Aorta (tissue), 5 donors: ENCODE results near the gene ERC1. TPM values are rescaled to one million over a fixed set of nuclear protein-coding genes. Genes with fewer than 3 reads are reported as not detected.

ENCODE experiments used
- ATAC-seq: fragments of 200-7000 bp; cut with Tn5 transposase; one replicate; pipeline ENCODE4 v1.9.1; 2022; ENCODE audit warnings: moderate library complexity; ENCODE audit not compliant: low FRiP score
- DNase-seq, 2 donors: peaks; one replicate each; pipeline ENCODE4 v3.0.0-alpha.2; 2020
- H3K27ac ChIP-seq, 2 donors: one replicate each; pipeline ENCODE4 v1.5.1; 2013; ENCODE audit warnings: low read length in 2 of 2, mild to moderate bottlenecking in 2 of 2, moderate library complexity in 2 of 2, control low read depth in 1 of 2, inconsistent platforms in 1 of 2, low read depth in 1 of 2
- H3K27me3 ChIP-seq, 2 donors: one replicate each; pipeline ENCODE4 v1.6.1; 2013; ENCODE audit warnings: control low read depth in 1 of 2, low read length in 1 of 2, mild to moderate bottlenecking in 1 of 2, moderate library complexity in 1 of 2; ENCODE audit not compliant: insufficient read depth in 2 of 2, control insufficient read depth in 1 of 2
- H3K36me3 ChIP-seq, 2 donors: one replicate each; pipeline ENCODE4 v1.6.1; 2013; ENCODE audit warnings: control low read depth in 1 of 2, low read length in 1 of 2, mild to moderate bottlenecking in 1 of 2; ENCODE audit not compliant: insufficient read depth in 2 of 2, control insufficient read depth in 1 of 2
- H3K4me1 ChIP-seq, 2 donors: one replicate each; pipeline ENCODE4 v1.6.1; 2013; ENCODE audit warnings: low read length in 2 of 2, control low read depth in 1 of 2, mild to moderate bottlenecking in 1 of 2, moderate library complexity in 1 of 2; ENCODE audit not compliant: insufficient read depth in 2 of 2, control insufficient read depth in 1 of 2
- H3K4me3 ChIP-seq, 2 donors: one replicate each; pipeline ENCODE4 v1.5.1; 2013; ENCODE audit warnings: low read length in 2 of 2, control low read depth in 1 of 2, mild to moderate bottlenecking in 1 of 2
- H3K9me3 ChIP-seq: one replicate; pipeline ENCODE4 v1.6.1; 2013; ENCODE audit warnings: mild to moderate bottlenecking, low read length; ENCODE audit not compliant: control insufficient read depth
- WGBS, 2 donors: extraction: QIAGEN DNeasy Blood & Tissue Kit; methylation state at CpG; one replicate each; pipeline ENCODE4 v1.1.7; 2013; 5-methylcytosine and 5-hydroxymethylcytosine counted together
- intact Hi-C, 2 donors: fragments of 100-400 bp; cut with DNase I; formaldehyde crosslinking; loops; one replicate each; pipeline versions ENCODE4 v1.14.2 to v1.15.0; 2022
- polyA plus RNA-seq, 2 donors: library from polyadenylated mRNA; stranded (reverse); fragments of 200-250 nt; gene quantifications; one replicate each; pipeline ENCODE4 v1.2.3, GENCODE V29; 2013
- total RNA-seq, 2 donors: library from RNA; stranded (reverse); fragmentation: NEBNext Ultra II Directional; extraction: Animal tissue kit (Norgen Biotek cat#: 25700); gene quantifications; one replicate each; pipeline ENCODE4 v1.2.1, GENCODE V29; 2021
- donor health status: healthy with polysubstance abuse.
- donor health status: Bipolar disorder and iron deficiency.
- donor health status: DM: no; HTN: no; CAD: no.
- donor health status: DM: no; HTN: no; CAD: no.
- donor health status: DM: yes; HTN: yes; CAD: no.

Gene ERC1
- total and polyA plus RNA-seq, 4 donors: 8.1 to 99.8 (median 45.3) TPM

DNA sequence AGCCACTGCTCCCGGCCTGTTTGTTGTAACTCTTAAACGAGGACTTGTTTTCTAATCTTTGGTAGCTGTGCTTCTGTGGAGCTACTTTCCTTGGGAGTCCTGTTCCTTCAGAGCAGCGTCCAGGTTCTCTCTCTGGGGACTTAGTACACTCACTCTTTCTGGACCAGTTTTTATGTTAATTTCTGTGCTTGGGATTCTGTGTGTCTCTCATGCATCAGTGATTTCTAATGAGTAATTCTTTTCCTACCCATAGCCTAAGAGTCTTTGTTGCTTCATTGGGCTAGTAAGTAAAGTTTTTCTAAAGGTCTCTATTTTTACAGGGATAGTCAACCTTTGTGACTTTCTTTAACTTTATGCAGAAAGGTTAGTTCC lies 314.0 kb downstream of the ERC1 start:
- Histone ChIP-seq H3K36me3 (no peaks in the 10 kb centered on the region), H3K27me3 (no peaks in the 10 kb centered on the region), H3K4me1 (peaks cover 0 to 2% of the 10 kb centered on the region in 2 donors), H3K27ac (no peak overlapping the region), H3K4me3 (no peak overlapping the region), H3K9me3 (no peaks in the 10 kb centered on the region)
- WGBS, 2 donors: 87% methylated on average over 3 of the region's 3 CpGs
- intact Hi-C loops: no loop called here
- DNase-seq (no peak), ATAC-seq (no peak)

DNA sequence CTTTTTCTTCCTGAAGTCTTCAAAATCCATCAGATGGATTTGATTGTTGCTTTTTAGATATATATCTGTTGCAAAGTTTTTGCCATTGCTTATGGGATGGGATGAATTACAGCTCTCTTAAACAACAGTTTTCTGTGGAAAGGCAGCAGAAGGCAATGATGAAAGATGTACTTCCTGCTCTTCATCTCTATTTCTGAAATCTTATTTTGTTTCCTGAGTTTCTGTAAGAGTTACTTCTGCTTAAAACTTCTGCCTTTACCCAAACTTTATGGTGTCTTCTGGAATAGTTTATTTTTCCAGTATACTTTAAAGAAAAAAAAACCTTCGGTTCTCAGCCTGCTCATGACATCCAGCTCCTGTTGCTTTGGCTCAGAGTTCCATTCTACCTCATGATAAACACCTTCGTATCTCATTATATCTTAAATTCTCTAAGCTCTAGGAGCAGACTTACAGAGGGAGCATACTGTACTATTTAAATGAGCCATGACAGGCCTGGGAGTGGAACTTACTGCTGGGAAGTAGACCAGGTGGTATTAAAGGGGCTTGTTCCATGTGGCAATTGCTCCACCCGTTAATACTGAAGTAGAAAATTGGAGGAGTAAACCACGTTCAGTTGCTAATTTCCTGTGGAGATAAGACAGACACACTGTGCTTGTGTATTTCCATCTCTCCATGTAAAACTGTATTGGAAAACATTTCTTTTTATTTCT lies 314.9 kb downstream of the ERC1 start:
- no peak overlapping the region for H3K27ac ChIP-seq
- DNase-seq: no peak
- H3K27me3 ChIP-seq: no peaks in the 10 kb centered on the region
- H3K9me3 ChIP-seq: no peaks in the 10 kb centered on the region
- ATAC-seq: no peak
- WGBS, 2 donors: 63 to 65% methylated on average over 4 of the region's 4 CpGs
- intact Hi-C loops: no loop called here
- H3K4me1 ChIP-seq: peaks cover 0 to 2% of the 10 kb centered on the region in 2 donors
- no peaks in the 10 kb centered on the region for H3K36me3 ChIP-seq
- H3K4me3 ChIP-seq: no peak overlapping the region

DNA sequence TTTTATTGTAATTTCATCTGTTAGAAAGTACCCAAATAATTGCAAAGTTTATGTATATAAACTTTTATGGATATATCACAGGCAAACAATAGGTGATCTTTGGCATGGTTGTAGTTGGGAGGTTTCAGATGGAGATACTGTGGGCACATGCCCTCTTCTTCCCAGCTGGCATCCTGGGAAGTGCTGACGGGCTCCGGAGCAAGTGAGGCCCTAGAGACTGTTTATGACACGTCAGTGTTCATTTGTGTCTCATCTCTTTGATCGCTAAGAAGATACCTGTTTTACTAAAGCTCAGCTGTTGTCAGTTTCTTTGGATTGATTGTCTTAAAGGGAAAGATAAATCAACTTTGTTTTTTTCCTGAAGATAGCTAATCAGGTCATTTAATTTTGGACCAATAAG lies 315.8 kb downstream of the ERC1 start:
- no peak overlapping the region for H3K4me3 ChIP-seq
- no peak overlapping the region for H3K27ac ChIP-seq
- intact Hi-C loops: no loop called here
- 85 to 86% methylated on average over 4 of the region's 4 CpGs for WGBS, 2 donors
- H3K9me3 ChIP-seq: no peaks in the 10 kb centered on the region
- peaks cover 0 to 2% of the 10 kb centered on the region in 2 donors for H3K4me1 ChIP-seq
- H3K27me3 ChIP-seq: no peaks in the 10 kb centered on the region
- H3K36me3 ChIP-seq: no peaks in the 10 kb centered on the region
- no peak for ATAC-seq
- no peak for DNase-seq

GRCh38 chr12:1307796-1308195 lies 316.8 kb downstream of the ERC1 start:
- peaks cover 0 to 2% of the 10 kb centered on the region in 2 donors for H3K4me1 ChIP-seq
- no peak overlapping the region for H3K4me3 ChIP-seq
- ATAC-seq: no peak
- no peaks in the 10 kb centered on the region for H3K27me3 ChIP-seq
- no peaks in the 10 kb centered on the region for H3K9me3 ChIP-seq
- H3K27ac ChIP-seq: no peak overlapping the region
- 93 to 98% methylated on average over 1 of the region's 1 CpG for WGBS, 2 donors
- no peaks in the 10 kb centered on the region for H3K36me3 ChIP-seq
- intact Hi-C loops: no loop called here
- DNase-seq: no peak

DNA sequence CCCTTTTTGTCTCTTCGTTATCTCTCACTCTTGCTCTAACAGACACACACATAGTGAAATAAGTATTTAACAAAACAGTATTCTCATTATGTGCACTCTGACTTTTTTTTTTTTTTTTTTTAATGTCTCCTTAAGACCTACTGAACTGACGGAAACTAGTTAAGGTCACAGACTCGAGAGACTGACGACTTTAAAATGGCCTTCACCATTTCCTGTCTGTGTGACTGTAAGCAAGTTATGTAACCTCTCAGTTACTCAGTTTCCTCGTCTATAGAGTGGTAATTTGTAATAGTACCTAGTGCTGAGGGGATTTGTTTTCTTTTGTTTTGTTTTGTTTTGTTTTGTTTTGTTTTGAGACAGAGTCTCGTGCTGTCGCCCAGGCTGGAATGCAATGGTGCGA lies 318.6 kb downstream of the ERC1 start:
- ATAC-seq (no peak), DNase-seq (no peak)
- Histone ChIP-seq H3K27ac (no peak overlapping the region), H3K36me3 (no peaks in the 10 kb centered on the region), H3K27me3 (no peaks in the 10 kb centered on the region), H3K4me3 (no peak overlapping the region), H3K4me1 (peaks cover 0 to 2% of the 10 kb centered on the region in 2 donors), H3K9me3 (no peaks in the 10 kb centered on the region)
- intact Hi-C loops: no loop called here
- WGBS, 2 donors: 92 to 98% methylated on average over 8 of the region's 8 CpGs

DNA sequence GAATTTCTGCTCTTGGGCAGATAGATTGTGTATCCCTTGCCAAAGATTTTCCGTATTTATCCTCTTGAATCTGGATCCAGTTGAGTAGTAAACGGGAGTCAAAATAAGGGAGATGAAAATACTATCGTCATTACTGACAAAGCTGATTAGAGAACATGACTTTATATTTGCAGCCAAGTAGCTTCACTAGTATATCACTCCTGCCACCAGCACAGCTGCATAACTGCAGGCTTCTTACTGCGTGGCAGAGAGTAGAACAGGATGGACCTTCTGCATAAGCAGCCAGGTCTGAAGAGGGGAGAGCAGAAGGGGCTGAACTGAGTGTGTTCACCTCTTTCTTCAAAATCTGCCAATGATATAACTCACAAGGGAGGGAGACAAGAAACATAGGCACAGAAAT lies 319.6 kb downstream of the ERC1 start:
- ATAC-seq: no peak

DNA sequence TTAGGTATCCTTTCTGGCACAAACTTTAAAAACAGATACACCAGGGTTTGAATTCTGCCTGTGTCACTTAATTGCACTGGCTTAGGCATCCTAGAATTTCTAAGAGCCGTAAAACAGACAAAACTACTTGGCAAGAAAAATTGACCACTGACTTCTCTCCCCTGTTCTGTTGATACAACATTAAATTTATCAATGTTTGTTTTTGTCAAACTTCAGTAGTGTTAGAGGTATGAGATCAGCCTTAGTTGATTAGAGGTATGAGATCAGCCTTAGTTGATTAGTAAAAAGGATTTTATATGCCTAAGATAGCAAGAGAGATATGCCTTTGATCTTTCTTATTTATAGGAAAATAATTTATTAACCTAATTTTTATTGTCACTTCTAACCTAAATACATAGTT lies 320.1 kb downstream of the ERC1 start:
- no peaks in the 10 kb centered on the region for H3K9me3 ChIP-seq
- peaks cover 0 to 2% of the 10 kb centered on the region in 2 donors for H3K4me1 ChIP-seq
- intact Hi-C loops: no loop called here
- WGBS, 2 donors: 24 to 30% methylated on average over 1 of the region's 1 CpG
- DNase-seq (no peak), ATAC-seq (no peak)
- H3K27me3 ChIP-seq: no peaks in the 10 kb centered on the region
- no peak overlapping the region for H3K4me3 ChIP-seq
- no peaks in the 10 kb centered on the region for H3K36me3 ChIP-seq
- no peak overlapping the region for H3K27ac ChIP-seq

More for the DNA sequence above, 319.6 kb downstream of the ERC1 start:
- H3K4me1 ChIP-seq: peaks cover 0 to 2% of the 10 kb centered on the region in 2 donors
- WGBS, 2 donors: 73 to 83% methylated on average over 4 of the region's 4 CpGs
- intact Hi-C loops: no loop called here
- no peak for DNase-seq
- H3K27ac ChIP-seq: no peak overlapping the region
- no peaks in the 10 kb centered on the region for H3K27me3 ChIP-seq
- no peaks in the 10 kb centered on the region for H3K36me3 ChIP-seq
- H3K4me3 ChIP-seq: no peak overlapping the region
- no peaks in the 10 kb centered on the region for H3K9me3 ChIP-seq

DNA sequence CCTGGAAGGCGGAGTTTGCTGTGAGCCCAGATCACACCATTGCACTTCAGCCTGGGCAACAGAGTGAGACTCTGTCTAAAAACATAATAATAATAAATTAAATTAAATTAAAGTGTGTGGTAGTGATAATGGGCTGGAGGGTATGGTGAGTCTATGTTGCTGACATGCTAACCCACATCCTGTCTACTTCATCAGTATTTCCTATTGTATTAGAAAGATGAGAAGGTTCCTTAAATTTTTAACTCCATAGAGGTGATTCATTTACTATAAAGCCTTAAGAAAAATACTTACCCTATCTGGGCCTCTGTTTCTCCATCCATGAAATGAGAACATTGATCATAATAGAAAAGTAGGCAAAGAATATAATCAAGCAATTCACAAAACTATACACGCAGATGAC lies 322.9 kb downstream of the ERC1 start:
- WGBS, 2 donors: 98 to 99% methylated on average over 2 of the region's 2 CpGs
- intact Hi-C loops: no loop called here

DNA sequence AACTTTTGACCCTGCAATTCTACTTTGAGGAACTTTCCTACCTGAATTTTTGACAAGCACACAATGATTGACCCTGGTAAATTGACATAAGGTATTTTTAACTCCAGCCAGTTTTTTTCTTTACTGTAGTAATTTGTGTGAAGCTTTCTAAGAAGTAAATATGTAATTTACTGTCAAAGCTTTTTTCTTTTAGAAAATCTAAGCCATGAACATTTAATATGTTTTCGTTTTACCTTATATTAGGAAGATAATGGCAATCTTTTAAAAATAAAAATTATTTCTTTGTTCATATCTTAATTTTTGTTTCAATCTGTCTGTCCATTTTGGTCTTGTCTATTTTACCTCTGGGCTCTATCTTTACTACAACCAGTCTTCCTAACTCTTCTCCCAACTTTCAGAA lies 323.5 kb downstream of the ERC1 start:
- ATAC-seq: no peak
- Histone ChIP-seq H3K4me3 (no peak overlapping the region), H3K27me3 (no peaks in the 10 kb centered on the region), H3K36me3 (no peaks in the 10 kb centered on the region), H3K27ac (no peak overlapping the region), H3K4me1 (peaks cover 0 to 2% of the 10 kb centered on the region in 2 donors), H3K9me3 (no peaks in the 10 kb centered on the region)
- whole genome bisulfite sequencing, 2 donors: 48 to 96% methylated on average over 1 of the region's 1 CpG
- intact Hi-C loops: no loop called here
- DNase-seq: no peak

More for the DNA sequence above, 322.9 kb downstream of the ERC1 start:
- H3K27me3 ChIP-seq: no peaks in the 10 kb centered on the region
- no peak for DNase-seq
- H3K4me3 ChIP-seq: no peak overlapping the region
- peaks cover 0 to 2% of the 10 kb centered on the region in 2 donors for H3K4me1 ChIP-seq
- H3K9me3 ChIP-seq: no peaks in the 10 kb centered on the region
- no peak for ATAC-seq
- no peak overlapping the region for H3K27ac ChIP-seq
- H3K36me3 ChIP-seq: no peaks in the 10 kb centered on the region
